ENCODE results near the gene XPR1.

The XPR1 gene

DNA sequence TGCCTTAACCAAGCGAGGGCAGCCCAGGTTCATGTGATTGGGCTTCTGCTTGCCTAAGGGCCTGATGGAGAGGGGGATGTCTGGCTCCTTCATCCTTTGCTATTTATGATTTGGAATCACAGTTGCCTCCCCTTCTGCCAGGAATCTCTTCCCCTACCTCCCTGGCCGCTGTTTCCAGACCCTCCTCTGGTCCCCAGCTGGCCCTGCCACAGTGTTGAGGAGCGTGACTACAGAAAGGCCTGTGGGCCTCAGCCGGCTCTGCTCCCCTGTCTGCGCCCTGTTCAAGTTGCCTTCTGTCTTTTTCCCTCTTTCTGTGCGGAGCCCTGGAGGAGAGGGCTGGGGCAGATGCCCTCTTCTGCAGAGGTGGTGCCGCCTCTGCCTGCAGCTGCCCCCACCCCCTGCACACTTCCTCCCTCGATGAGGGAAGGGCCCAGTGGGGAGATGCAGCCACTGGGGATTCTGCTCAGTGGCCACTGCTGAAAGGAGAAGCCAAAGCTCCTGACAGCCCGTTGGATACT, 287.4 kb downstream of the XPR1 start:
- no peak for DNase-seq

DNA sequence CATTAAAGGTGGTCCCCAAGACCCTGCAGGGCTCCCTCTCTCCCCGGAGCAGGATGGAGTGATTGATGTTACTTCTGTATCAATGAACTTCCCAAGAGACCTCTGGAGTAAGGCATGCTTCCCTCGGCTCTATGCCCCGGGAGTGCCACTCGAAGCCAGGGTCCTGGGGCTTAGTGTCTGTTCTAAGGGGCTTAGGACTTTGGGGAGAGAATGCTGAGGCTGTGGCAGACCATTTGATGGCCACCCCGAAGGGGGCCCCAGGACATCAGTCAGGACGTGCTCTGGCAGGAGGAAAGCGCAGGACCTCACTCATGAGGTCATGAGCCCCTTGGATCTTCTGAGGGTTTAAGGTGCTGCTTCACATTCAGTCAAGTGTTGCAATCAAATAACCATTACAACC, 288.4 kb downstream of the XPR1 start:
- DNase-seq = no peak

DNA sequence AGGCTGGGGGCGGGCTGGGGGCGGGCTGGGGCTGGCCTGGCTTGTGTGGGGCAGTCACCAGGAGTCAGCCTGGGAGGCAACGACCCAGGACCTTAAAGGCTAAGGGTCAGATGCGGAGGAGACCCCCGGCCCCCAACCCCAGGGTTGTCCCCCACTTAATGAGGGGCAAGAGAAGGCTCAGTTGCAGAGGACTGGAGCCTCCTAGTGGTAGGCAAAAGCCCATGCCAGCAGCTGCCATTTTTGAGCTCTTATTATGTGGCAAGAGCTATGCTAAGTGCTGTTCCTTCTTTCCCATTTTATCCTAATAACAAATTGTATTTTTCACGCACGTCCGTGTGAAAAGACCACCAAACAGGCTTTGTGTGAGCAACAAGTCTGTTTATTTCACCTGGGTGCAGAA, 288.9 kb downstream of the XPR1 start:
- DNase-seq = no peak

DNA sequence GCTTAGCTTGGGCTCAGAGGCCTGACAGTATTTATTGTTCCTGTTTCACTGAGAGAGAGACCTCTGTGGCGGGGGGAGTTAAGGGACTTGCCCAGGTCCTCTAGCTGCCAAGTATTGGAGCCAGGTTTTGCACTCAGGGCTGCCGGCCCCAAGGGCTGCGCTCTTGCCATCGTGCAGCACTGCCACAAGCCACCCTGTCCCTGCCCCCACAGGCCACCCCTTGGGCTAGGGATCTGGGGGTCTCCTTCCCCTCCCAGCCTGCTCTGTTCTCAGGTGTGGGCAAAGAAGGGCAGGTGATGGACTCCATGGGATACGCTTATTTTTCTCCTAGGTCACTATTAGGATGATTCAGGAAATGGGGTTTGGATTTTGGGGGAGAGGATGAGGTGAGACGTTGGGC, 289.6 kb downstream of the XPR1 start:
- DNase-seq = no peak

DNA sequence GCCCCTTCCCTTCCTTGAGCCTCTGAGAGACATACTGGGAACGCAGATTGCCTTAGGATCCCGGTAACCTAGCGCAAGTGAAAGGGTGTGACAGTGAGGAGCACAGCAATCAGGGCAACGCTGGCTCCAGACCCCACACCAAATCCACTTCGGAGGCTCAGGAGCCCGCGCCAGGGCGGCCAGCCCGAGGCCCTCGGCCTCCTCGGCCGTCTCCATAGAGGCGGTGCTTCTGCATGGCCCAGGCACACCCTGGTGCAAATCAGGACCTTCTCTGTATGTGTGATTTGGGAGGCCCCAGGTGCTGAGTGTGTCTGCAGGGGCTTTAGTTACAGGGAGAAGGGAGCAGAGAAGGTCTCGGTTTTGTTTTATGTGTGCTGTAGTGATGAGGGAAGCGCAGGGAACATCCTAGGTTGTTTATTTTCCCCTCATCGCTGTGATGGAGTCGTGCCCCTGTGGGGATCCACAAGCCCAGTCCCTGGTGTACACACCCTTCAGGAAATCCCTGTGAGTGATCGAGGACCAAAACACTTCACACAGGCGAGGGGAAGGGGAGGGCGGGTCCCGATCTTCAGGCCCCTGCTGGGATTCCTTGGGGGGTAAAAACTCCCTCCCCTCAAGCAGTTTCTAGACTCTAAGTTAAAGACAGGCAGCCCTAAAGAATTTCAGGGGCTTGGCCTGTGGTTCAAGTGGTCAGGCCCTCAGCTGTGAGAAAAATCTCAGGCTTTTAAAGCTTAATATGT, 290.2 kb downstream of the XPR1 start:
- no peak for DNase-seq

DNA sequence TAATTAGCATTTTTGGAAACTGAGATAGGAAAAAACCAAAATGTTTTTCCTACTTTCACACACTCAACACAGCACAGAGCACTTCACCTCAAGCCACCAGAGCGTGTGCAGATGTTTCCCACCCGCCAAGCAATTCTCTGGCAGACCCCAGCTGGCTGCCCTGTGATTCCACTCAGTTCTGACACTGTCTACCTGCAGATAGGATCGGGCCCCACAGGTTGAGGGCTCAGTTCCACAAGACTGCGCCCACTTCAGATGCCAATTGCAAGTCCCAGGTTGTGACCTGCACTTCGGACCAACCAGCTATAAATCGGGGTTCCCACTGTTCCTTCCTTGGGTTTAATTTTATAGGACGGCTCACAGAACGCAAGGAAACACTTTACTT, 290.8 kb downstream of the XPR1 start:
- DNase-seq = no peak

DNA sequence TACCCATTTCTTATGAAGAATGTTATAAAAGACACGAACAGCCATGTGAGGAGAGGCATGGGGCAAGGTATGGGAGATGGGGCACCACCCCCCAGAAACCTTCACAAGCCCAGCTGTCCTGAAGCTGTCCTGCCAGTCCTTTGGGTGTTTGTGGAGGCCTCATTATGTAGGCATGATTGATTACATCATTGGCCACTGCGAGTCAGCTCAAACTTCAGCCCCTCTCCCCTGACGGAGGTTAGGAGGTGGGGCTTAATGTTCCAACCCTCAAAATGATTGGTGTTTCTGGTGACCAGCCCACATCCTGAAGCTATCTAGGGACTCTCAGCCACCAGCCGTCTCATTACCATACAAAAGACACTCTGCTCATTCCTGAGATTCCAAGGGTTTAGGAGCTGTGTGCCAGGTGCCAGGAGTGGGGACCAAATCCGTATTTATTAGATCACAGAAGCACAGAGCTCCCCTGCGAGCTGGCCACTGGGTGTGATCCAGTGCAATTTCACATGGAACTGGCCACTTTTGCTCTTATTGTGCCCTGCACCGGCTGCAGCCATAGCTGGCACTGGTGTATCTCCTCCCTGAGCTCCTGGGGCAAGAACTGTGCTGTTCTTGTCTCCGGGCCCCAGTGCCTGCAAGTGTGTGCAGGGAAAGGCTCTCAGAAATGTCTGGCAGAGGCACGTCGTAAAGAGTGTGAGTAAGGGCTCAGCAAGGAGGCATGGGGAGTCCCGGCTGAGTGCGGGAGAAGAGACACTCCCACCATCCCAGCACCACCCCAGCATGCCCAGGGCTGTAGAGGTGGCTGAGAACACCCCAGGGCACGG, 291.4 kb downstream of the XPR1 start:
- DNase-seq = no peak

DNA sequence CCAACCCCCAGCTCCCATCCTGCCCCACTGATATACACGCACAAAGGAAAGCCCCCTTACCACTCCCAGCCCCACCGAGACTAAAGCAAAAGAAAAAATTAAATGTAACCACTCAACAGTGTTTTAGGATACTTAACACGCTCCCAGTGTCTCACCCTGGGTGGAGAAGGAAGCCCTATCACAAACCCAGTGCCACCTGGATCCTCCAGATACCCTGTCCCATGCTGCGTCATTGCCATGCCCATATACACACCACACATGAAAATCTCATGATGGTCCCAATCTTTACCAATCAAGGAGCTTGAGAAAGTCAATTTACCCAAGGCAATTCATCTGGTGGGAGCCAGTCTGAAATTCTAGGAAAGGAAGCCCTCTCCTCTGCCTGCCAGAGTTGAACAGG, 292.1 kb downstream of the XPR1 start:
- no peak for DNase-seq

DNA sequence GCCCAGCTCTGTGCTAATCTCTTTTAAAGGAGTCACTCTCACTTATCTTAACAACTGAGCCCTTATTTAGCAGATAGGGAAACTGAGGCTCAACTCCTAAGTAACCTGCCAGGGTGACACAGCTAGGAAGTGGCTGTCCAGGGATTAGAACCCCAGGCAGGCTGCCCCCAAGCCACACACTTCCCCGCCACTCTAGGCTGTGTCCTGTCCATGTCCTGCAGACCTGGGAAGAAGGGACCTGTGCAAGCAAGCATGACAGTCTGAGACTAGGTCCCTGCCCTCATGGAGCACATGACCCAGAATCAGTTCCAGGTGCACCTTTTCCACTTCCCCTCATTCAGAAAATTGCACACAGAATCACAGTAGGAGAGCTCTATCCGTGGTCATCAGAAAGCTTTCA, 293.1 kb downstream of the XPR1 start:
- DNase-seq = no peak

DNA sequence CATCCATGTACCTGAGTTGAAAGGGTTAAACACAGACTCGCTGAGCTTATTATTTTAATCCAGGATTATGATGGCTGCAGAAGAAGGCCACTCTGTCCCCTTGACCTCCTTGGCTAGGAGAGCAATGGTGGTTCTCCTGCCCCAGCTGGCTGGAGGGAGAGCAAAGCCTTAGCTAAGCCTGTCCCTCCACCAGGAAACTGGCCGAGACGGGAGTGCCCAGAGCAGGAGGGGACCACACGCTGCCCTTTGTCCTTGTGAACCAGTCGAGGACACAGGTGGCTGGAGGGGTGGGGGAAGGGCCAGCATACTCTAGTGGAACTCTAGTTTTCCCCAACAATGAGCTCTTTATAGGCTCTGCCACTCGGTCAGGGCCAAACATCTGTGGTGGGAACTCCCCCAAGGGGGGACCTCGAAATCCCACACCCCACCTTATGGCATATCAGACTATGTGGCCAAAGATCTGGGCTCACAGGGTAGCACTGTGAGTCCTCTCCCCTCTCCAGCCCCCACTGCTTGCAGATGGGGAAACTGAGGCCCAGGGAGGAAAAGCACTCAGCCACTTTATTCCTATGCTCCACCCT, 293.7 kb downstream of the XPR1 start:
- no peak for DNase-seq

DNA sequence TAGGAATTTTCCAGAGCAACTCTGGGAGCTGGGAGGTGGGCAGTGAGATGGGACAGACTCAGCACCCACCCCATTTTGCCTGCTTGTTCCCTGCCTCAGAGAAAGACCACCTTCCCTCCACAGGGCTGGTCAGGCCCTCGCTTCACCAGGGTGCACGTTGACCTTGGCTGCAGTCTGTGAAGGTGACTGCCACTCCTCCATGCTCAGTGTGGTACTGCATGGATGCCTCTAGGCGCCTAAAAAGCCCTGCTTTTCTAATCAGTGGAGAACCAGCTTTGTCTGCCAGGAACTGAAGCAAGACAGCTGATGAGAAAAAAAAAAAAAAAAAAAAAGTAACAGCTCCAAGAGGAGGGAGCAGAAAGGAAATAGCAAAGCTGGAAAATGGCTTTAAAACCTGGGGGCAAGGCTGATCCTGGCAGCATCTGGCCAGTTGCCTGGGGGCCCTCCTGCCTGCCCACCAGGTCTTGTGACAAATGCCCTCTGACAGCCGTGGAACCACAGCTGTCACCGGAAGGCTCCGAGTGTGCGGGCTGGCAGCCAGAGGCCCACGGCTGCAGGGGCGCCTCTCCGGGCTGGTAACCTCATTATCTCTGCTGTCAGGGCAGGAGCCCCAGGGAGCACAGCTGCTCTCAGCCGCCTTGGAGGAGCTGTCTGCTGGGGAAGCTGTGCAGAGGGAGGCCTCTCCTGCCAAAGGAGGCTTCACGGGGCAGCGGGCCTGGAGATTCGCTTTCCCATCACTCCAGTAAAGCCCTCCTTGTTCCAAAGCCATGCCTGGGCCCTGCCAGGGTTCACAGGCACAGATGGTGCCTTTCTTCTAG, 294.6 kb downstream of the XPR1 start:
- DNase-seq = no peak

DNA sequence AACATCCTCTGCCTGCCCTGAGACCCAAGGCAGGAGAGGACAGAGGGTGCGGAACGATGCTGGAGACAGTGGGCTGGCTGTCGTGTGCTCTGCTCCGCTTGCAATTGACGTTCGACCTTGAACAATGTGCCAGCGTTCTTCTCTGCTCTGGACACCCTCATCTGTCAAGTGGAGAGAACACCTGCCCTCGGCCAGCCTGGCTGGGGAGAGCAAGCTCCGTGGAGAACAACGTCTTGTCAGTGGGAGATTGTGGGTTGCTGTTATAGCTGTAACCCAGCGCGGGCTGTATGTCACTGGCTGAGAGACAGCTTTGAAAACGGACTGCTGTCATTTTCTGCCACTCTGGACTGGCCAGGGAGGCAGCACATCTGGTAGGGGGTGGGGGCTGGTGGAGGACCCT, 295.5 kb downstream of the XPR1 start:
- DNase-seq = no peak

DNA sequence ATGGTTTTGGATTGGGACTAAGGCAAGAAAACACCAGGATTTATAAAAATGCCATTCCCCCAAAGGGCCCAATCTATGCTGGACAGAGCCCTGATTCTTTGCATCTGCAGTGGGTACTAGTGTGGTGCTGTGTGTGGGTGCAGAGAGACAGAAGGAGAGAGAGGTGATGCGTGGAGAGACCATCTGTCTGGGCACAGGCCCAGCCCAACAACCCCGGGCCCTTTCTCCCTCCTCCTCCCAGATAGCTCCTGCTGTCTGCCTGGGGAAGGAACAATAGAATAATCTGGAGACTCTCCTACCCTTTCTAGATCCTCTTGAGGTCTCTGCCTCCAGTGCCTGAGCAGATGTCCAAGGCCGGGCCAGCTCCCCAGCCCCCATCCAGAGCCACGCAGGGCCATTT, 296.0 kb downstream of the XPR1 start:
- no peak for DNase-seq

DNA sequence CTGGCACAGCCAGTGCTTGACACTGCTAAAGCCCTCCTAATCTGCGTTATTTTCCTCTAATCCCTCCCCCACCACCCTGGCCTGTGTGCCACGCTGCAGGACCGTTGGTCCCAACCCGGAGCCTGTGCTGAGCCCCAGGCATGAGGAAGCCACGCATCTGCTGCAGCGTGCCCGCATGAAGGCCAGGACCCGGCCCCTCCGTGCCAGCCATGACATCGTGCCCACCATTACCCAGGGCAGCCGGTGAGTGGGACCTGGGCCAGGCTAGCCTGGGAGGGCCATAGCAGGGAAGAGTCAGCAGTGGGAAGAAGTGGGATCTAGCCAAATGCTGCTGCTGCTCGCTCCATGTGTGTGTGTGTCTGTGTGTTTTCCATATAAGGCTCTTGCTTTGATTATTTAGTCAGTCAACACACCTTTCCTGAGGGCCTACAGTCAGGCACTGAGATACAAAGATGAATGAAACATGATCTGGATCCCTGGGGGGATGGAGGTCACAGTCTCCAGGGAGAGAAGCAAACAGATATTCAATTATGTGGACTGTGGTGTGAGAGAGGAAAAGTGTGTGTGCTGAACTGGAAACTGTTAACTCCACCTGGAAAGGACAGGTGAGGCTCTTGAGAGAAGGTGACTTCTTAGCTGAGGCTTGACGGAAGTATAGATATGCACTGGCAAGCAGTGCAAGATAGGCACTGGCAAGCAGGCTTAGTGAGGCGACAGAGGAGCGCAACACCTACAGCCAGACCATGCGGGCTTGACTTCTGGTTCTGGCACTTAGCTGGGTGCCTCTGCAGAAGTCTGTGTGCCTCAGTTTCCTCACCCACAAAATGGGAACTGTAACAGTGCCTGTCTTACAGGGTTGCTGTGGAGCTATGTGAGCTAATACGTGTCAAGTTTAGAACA, 296.8 kb downstream of the XPR1 start:
- no peak for DNase-seq

DNA sequence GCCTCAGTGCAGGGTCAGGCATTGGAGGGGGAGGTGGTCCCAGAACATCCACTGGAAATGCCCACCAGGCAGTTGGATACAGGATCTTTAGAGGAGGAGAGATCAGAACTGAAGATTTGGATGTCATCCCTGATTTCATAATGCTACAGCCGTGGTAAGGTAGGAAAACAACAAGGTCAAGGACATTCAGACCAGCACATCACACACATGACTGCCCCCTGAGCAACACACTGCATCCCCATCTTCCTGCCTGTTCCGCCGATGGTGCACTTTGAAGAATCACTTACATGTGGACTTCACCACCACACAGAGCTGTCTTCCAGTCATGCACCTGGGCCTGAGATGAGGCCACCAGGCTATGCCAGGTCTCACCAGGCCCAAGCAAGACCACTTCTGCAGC, 297.6 kb downstream of the XPR1 start:
- DNase-seq = no peak

DNA sequence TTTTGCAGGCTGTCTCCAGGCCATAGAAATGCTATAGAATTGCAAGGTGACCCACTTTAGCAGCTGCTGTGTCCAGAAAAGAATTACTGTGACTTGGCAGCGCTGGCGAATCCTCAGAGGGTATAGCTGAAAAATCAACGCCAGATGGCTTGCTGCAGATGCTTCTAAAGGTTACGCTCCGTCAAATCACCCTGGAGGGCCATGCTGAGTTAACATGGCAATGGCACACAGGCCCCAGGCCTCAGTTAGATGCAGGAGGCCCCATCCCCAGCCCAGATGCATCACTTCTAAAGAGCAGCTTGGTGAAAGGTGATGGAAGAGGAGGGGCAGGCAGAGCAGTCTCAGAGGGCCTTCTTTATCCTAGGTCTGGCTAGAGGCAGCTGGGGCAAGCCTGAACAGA, 298.9 kb downstream of the XPR1 start:
- no peak for DNase-seq

DNA sequence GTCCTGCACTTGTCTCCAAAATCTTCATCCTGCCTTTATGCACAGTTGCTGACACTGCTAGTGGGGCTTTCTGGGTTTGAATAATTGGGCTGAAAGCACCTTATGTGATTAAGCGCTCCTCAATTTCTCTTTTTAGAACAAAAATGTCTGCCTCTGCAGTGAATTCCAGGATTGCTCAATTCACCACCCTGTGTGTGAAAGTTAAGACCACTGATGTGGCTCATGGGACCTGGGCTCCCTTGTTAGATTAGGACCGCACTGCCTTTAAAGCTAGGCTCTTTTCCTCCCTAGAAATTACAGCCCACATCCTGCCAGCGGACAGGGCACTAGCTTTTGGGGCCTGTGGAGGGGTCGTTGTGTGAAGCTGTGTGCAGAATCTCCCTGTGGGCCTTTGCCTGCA, 299.7 kb downstream of the XPR1 start:
- DNase-seq = no peak

DNA sequence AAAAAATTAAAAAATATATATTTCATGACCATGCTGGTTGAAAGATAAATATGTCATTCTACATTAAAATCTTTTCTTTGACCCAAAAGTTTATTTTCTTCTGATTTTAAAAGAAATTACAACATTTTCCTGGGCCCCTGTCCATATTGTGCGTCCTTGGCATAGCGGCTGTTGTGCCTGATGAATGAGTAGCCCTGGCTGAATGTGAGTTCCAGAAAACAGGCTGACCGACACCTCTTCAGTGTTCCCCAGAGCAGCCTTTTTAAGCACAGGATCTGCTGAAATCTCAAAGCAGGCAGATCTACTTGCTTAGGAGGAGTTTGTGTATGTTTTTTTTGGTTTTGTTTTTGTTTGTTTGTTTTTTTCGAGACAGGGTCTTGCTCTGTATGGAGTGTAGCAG, 300.6 kb downstream of the XPR1 start:
- no peak for DNase-seq

DNA sequence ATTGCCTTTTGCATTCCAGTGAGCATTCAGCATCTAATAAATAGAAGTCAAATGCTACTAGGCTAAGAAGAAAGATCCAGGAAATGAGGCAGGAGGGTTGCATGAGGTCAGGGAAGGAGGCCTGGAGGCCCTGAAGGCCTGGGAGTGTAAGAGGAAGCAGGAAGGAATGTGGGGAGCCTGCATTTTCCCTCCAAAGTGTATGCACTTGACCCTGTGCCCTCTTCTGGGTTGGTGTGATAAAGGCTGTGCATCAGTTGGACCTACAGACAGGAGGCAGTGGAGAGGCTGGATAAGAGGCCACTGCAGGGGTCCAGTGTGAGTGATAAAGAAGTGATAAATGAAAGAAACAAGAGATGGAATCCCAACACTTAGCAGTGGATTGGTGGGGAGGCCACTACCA, 301.3 kb downstream of the XPR1 start:
- DNase-seq = no peak

DNA sequence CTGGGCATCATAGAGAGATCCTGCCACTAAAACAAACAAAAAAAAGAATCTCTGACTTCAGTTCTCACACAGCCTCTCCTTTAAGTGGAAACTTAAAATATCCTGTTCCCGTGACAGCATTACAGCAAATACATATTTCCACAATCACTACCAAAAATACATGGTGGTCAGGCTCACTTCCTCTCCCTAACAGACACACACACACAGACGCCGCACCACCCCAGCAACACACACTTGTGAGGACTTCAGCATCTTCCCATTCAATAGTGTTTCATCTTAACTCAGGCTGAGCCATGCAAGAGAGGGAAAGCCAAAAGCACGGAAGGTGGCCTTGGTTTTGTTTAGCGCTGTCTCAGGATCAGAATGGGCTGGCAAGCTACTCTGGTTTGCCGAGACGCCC, 302.7 kb downstream of the XPR1 start:
- no peak for DNase-seq

DNA sequence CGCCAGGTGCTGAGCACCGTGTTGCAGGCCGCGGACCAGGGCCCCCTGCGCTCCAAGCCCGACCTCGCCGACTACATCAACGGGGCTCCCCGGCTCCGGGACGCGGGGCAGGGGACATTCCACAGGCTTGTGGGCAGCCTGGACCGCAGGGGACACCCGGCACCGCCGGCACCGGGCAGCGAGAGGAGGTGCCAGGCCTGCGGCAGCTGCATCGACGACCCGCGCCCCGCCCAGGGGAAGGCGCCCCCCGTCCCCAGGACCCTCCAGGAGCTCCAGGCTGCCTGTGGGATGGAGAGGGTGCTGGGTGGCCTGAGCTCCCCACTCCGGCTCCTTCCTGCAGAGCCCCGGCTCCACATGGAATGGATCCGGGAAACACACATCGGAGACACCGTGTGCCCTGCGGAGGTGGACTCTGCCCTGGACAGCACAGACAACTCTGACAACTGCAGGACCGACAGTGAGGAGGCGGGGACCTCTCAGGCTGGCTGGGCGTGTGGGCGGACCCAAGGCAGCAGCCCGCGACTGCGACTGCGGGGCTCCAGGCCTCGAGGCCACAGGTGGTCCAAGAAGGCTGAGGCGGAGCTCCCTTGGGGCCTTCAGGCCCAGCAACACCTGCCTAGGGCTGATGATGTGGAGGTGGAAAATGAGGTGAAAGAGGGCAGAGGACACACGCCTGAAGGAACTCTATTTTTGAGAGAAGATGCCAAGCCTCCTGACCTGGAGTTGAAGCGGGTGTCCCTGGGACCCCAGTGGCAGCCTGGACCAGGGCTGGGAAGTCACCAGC, 303.7 kb downstream of the XPR1 start:
- DNase-seq = no peak

Data from NK-92 treated with Interleukin-12 subunit alpha and Interleukin-12 subunit beta, amount 100 ng/mL, for 24 hours (cell line).